HG03469 (cell line): ENCODE results near the gene HOXD12.

Experiments
- ATAC-seq: cut with Tn5 transposase; IDR thresholded peaks from one replicate; pipeline ENCODE4 v1.9.1; 2021; ENCODE audit warnings: mild to moderate bottlenecking, moderate library complexity, moderate number of reproducible peaks; ENCODE audit not compliant: unreplicated experiment

Gene HOXD12

DNA sequence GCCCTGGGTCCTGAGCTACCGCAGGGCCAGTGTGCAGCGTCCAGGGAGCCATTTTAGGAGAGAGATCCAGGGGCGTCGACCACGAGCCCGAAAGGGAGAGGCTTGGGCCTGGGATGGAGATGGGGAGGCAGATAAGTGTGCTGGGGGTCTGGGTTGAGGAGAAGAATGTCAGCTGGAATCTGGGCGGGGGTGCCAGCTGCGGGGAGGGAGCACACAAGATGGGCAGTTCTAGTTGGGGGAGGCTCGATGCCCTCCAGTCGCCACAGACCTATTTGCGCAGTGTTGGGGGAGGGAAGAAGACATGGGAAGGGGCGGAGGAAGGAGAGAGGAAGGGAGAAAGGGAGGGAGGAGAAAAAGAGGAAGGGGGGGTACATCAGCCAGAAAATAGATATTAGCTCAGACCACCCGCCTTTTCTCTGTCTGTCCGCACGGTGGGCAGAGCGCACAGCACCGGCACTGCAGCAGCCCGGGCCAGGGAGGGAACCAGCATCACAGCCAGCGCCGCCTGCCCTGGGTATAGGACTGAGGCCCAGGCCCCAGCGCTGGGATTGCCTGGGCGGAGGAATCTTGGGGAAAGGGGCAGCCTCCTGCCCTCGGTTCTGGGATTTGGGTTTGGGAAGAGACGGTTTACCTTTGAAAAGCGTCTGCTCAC is 5.6 kb downstream of the HOXD12 start:
- no peak for ATAC-seq

DNA sequence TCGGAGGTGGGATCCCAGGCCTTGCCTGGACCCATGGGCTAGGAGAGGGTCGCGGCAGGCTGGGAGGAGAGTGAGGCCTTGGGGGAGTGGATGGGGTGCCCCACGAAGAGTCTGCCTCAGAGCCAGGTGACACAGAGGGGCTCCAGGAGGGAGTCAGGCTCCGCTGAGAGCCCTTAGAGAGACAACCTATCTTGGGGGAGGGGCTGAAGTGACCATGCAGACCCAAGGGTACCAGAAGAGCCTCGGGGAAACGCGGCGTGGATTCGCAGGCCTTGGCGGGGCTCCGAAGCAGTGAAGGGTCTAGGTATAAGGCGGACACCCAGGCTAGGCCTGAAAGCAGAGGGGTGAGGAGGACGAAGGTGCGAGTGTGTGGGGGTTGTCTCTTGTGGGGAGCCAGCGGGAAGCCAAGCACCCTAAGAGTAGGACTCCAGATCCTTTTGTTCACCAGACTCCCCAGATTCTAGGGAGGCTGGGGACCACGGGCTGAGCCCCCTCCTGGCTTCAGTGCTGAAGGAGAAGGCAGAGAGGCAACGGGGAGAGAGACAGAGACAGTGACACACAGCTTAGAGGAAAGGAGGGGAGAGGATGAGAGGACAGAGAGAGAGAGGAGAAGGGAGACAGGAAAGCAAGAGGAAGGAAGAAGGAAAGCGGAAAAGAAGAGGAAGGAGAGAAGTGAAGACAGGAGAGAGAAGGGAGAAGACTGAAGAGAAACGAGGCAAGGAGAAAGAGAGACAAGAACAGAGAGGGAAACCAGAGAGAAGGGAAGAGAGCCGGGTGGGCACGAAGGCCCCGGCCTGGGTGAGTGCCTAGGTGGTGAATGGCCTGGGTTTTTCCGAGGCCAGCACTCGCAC is 6.4 kb downstream of the HOXD12 start:
- ATAC-seq: no peak

DNA sequence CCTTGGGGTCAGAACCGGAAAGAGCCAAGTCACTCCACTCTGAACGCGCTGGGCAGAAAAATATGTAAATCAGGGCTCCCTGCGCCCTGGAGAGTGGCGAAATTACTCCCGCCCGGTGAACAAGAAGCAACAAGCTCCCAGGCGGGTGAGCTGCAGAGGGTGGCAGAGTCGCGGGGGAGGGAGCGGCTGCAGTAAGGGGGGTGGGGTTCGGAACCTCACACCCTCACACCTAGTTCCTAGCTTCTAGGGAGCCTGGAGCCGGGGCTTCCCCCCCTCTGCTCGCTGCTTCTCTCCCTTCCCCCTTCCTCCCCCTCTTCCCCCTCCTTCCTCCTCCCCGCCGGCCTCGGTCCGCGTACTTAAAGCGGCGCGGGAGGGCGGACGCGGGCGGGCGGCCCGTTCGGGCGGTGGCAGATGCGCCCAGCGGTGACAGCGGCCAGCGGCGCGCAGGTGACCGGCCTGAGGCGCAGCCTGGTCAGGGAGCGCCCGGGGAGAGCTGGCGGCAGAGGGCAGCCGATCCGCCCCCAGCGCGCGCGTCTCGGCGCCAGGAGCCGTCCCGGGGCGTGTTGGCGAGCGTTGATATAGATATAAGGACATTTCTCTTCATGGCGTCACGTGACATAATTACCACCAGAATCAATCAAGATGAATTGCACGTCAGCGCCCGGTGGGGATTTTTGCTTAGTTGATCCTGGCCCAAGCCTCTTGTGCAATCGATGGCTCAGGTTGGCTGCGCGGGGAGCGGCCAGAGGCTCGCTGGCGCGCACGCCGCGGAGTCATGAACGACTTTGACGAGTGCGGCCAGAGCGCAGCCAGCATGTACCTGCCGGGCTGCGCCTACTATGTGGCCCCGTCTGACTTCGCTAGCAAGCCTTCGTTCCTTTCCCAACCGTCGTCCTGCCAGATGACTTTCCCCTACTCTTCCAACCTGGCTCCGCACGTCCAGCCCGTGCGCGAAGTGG is 7.3 kb downstream of the HOXD12 start, which contains the start of gene HOXD11:
TSS of gene HOXD11 (plus strand) at position 700 of the 959 bp plus-strand sequence. CDS start at position 776, 76 bp downstream.
- no peak for ATAC-seq

DNA sequence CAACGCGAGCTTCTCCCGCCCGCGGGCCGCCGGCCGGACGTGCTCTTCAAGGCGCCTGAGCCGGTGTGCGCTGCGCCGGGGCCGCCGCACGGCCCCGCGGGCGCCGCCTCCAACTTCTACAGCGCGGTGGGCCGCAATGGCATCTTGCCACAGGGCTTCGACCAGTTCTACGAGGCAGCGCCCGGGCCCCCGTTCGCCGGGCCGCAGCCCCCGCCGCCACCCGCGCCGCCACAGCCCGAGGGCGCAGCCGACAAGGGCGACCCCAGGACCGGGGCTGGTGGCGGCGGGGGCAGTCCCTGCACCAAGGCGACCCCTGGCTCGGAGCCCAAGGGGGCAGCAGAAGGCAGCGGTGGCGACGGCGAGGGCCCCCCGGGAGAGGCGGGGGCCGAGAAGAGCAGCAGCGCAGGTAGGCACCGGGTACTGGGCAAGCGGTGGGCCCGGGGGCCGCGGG is 8.2 kb downstream of the HOXD12 start:
- no peak for ATAC-seq

DNA sequence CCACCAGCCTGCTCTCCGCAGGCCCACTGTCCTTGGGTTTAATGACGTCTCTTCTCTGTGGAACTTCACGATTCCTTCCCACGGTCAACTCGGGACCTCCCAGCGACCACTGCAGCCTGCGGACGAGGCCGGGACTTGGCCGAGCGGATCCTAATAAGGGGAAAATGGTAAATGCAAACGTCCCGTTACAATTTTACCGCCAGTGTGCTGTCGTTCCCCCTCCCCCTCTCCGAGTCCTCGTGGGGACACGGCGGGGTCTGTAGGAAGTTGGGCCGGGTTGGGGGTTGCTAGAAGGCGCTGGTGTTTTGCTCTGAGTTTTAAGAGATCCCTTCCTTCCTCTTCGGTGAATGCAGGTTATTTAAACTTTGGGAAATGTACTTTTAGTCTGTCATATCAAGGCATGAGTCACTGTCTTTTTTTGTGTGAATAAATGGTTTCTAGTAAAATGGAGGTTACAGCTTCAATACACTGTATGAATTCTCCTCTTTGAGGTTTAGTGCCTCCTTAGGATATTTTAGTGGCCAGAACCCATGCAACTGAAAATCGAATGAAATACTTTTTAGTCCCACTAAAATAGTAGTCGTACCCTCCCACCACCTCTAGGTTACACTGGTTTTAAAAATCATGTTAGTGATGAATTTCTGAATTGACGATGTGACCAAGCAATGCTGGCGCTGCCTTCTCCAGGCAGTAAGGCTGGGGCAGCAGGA is 9.8 kb downstream of the HOXD12 start:
- ATAC-seq: no peak

DNA sequence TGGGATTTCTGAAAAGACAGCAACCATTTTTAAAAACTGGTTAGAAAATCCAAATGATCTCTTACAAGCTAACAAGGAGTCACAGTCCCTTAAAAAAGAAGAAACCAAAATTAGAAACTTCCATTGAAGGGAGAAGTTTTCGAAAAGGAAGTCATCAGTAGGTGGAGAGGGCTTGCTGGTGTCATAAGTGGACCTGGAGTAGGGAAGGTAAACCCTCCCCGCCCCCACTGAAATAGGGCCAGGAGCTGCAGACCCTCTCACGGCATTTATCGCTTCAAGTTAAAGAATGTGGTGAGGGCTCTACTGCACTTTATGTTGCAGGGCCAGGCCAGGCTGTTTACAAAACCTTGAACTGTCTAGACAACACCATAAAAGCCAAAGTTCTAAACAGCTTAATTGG is 10.4 kb downstream of the HOXD12 start:
- ATAC-seq: no peak

DNA sequence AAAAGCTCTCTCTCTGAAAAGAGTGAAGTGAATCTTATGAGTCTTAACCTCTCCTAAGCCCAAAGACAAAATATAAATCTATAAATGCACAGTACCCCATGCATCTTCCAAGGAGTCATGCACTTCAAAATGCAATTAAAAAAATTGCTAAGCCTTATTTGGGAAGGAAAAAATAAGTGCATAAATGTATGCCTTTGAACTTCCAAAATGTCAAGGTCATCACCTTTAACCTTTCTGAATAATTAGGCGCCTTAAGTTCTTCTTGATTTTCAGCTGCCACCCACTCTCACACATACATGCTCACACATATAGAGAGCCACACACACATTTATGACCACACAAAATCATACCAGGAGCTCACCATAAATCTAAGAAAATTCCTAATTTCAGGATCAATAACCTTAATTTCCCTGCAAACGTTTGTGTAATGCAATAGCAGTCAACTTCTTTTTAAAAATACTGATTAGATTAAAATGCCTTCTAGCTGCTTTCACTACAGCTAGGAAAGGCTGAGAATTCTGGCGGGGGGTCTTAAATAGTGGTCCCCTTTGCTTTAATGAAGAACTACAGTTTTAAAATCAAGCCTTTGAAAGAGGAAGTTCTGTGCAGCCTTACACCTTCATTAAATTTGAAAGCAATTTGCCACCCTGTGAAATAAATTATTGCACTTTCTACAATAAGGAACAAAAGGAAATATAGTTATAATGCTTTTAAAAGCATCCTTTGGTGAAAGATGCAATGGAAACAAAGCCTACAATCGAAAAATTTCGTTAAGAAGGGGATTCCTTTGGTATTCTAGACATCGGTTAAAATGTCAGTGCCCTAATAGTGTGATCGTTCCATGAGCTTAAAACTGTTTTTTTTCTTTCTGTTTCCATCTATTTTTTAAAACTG is 11.1 kb downstream of the HOXD12 start:
- no peak for ATAC-seq

DNA sequence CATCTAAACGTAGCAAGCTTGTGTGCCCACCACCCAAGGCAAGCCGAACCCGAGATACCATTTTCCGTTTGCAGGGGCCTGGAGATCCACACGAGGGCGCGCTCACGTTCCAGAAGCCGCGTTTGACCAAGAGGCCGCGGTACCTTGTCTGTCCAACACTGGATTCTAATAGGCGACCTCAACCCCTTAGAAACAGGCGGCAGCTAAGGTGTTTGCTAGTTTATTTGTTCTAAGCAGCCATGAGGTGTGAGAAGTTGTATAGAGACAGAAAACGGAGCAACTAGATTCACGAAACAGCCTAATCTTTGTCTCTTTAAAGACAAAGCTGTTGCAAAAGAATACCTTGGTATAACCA is 11.7 kb downstream of the HOXD12 start:
- no peak for ATAC-seq

DNA sequence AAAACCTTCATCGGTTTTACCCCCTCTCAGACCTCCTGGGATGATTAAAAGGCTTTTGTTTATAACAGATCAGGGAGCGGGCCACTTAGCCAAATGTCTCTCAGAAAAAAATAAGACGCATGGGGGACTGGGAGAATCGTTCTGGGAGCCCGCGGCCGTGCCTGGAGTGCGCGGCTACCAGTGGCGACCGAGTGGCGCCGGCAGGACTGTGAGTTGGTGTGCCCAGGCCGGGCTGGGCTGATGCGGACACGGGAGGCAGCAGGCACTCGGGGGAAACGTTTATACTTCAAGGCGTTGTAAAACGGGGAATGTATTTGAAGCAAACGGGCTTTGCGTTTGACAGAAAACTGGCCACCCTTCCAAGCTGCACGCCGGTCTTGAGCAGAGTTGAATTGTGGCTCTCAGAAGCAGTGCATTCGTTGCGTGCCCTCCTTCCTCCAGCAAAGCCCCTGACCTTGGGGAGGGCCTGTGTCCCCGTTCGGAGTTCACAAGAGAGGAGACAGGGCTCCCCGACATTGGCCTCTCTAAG is 12.3 kb downstream of the HOXD12 start:
- ATAC-seq: no peak

DNA sequence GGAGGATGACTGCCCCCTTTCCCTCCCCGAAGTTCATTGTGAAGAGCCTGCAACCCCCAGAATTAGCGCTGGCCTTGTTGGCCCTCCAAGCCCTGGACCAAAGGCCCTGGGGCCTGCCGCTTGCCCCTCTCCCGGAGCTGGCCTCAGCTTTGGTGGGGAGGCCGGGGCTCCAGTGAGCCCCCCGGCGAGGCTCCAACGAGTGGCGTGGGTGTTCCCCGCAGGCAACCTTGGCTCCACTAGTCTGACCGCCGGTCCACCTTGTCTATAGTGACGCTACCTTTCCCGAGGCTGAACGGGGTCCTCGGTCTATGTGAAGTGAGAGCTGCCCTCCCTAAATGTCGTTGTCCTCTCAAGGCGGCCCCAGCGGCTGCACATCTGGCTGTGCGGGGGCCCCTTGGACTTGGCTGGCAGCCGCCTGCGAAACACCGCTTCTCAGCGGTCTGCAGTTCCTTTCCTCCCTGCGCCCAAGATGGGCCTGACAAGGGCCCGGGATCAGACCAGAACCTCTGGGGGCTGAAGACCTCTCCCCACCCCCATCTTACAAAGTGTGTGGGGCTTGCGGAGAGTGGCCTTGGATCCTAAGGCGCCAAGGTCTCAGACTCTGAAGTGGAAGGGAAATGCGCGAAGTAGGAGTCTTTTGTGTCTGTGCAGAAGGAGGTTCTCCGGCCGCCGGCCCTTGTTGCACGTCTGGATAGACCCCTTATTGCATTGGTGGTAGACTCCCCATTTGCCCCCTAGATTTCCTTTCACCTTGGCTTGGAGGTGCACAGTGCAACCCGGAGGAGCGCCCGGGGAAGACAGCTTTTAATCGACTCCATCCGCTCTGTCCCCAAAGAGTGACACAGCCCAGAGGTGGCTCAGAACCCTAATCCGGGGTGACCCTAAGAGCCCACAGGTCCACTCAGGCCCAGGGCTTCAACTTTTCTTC is 13.0 kb downstream of the HOXD12 start:
- no peak for ATAC-seq

DNA sequence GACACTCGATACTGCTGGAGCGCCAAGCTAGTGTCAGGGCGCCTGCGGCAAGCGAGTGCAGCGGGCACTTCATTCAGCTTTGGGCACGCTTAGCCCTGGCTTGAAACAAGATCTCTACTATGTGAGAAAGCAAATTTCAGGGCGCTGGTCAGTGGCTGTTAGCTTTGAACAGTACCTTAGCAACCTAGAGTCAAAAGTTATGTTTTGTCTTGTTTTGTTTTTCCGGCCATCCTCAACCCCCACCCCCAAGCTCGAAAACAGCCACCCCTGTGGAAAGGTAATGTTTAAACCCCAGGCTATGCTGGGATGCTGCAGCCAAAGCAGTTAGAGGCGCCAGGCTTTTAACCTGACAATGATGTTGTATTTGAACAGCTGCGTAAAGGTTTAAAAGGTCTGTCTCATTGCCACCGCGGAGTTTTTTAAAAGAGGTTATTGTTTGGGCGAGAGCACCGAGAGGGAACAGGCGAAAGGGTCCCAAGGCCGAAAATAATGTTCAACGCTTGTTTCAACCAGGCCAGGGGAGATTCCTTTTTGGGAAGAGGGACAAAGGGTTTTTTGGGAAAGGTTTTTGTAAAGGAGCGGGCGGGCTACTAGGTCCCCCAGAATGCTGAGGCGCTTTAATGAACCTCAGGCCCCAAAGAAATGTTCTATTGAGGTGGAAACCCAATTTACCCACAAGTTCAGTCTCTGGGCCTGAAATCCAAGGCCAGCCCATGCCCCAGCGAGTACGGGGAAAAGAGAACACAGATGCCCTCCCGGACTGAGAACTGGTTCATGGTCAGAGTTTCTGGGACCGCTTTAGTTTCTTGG is 14.7 kb downstream of the HOXD12 start:
- no peak for ATAC-seq

DNA sequence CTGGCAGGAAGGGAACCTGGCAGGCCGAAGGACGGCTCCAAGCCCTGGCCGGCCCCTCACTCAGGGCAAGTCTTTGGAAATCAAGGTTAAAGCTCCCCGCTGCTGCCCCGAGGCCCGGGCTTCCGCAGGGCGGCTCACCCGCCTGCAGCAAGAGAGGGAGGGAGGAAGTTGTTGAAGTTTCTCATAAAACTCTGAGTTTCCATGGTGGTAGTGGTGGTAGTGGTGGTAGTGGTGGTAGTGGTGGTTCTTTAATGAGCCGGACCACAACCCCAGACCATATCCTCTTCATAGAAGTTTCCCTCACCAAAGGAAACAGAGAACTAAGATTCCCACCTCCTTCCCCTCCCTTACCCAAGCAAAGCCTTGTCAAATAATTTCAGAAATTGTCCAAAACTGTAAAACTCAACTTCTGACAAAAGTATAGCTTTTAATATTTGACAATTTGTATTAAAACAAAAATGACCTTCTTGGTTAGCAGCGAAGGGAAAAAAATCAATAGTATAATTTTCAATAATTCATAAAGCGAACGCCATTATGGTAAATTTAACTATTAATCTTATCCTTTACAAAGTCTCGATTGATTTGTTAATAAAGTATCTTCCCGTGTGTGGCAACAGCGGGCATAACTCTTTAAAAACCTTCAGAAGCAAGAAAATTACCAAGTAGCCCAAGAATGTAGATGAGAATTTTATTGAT is 15.5 kb downstream of the HOXD12 start:
- no peak for ATAC-seq

DNA sequence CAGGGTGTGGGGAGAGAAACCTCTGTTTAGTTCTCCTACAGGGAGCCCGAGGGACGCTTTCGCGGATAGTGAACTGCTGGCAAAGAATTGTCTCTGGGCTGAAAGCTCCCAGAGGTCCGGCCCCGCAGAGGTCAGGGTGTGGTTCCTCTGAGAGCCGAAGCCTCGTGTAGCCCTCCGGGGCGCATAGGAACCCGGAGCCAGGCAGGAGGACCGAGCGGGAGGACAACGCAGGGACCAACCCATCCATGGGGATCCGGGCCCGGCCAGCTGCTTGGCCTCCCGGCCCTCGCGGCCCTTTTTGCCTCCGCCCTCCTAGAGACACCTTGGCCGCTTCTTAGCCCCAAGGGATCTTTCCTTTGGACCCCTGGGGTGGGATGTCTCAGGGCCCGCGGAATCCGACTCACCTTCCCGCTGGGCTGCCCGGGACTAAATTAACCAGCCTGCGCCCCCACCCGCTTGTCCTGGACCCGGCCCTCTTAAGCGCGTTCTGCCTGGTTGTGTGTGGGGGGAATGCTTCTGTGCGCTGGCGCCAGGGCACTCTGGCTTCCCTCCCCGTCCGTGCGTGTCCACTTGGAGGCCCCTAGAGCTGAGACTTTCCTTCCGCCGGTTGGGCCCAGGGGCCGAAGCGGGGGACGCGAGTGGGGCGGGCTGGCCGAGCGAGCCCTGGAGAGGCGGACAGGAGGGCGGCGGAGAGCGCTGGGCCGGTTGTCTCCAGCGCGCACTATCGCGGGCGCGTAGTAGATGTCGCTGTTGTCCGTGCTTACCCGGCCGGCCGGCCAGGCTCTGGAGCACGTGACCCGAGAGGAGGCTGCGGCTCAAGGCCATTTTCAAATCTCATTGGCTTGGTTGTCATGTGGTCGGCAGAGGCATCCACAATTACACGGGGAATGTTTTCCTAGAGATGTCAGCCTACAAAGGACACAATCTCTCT is 16.6 kb downstream of the HOXD12 start, which contains the start of gene HOXD10:
TSS of gene HOXD10 (plus strand) at position 896 of the 931 bp plus-strand sequence. CDS start 56 bp downstream, outside the sequence.
- no peak for ATAC-seq

DNA sequence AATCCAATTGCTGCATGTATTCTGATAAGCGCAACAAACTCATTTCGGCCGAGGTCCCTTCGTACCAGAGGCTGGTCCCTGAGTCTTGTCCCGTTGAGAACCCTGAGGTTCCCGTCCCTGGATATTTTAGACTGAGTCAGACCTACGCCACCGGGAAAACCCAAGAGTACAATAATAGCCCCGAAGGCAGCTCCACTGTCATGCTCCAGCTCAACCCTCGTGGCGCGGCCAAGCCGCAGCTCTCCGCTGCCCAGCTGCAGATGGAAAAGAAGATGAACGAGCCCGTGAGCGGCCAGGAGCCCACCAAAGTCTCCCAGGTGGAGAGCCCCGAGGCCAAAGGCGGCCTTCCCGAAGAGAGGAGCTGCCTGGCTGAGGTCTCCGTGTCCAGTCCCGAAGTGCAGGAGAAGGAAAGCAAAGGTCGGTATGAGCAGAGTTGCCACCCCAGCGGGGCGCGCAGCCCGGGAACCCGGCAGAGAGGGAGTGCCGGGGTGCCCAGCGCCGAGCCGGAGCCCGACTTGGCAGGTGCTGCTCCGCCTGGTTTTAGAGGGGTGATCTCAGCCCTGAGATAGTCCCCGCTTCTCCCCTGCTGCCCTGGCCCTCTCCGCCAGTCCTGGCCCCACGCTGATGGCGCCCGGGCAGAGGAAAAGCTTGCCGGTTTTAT is 17.7 kb downstream of the HOXD12 start:
- no peak for ATAC-seq

DNA sequence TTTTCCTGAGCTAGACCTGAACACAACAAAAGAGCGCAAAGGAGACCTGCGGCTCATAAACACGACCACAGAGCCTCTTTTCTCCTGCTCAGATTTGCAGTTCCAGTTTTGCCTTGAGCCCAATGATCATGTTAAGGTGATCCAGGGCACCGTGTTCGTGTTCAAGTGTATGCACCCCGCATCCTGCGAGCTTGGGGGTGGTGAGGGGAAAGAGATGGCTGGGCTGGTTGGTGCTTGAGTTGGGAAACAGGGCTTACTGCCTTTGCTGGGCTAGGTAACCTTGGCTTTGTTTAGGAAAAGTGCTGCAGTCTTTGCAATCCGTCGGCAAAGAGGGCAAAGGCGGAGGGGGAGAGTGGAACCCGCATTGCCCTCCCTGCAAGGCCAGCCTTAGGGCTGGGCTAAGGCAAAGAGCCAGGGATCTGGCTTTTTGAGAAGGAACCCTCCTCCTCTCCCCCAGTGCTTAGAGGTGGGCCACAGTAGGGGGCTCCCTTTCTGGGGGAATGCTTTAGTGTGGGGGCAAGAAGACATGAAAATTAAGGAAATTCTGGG is 18.3 kb downstream of the HOXD12 start:
- ATAC-seq: no peak
